Endodermal cell (in vitro differentiated cells): ENCODE results near the gene RARRES2. TPM values are rescaled to one million over a fixed set of nuclear protein-coding genes. Genes with fewer than 3 reads are reported as not detected.

ENCODE experiments used
- DNase-seq: peaks from one replicate; pipeline ENCODE4 v3.0.0-alpha.2; 2017
- H3K27ac ChIP-seq: 2 replicates; pipeline ENCODE4 v1.5.1; 2013; ENCODE audit warnings: mild to moderate bottlenecking, low read depth, low read length, moderate library complexity
- H3K27me3 ChIP-seq: 2 replicates; pipeline ENCODE4 v1.6.1; 2013; ENCODE audit warnings: mild to moderate bottlenecking, low read length, moderate library complexity; ENCODE audit not compliant: insufficient read depth, control insufficient read depth, poor library complexity, severe bottlenecking
- H3K36me3 ChIP-seq: 2 replicates; pipeline ENCODE4 v1.7.0; 2013; ENCODE audit warnings: mild to moderate bottlenecking, low read length, moderate library complexity; ENCODE audit not compliant: control insufficient read depth, insufficient read depth
- H3K4me1 ChIP-seq: one replicate; pipeline ENCODE4 v1.7.0; 2013; ENCODE audit warnings: low read length; ENCODE audit not compliant: control insufficient read depth, insufficient read depth
- H3K4me3 ChIP-seq: 2 replicates; pipeline ENCODE4 v1.5.1; 2013; ENCODE audit warnings: mild to moderate bottlenecking, low read length, moderate library complexity
- H3K9ac ChIP-seq: 2 replicates; pipeline ENCODE4 v1.6.1; 2013; ENCODE audit warnings: mild to moderate bottlenecking, low read length, moderate library complexity; ENCODE audit not compliant: poor library complexity, severe bottlenecking; ENCODE audit errors: extremely low read depth
- H3K9me3 ChIP-seq: 2 replicates; pipeline ENCODE4 v1.6.1; 2013; ENCODE audit warnings: mild to moderate bottlenecking, low read length, moderate library complexity; ENCODE audit not compliant: control insufficient read depth
- H3K27ac Mint-ChIP-seq: 2 replicates; pipeline ENCODE4 v1.8.0; 2020; ENCODE audit warnings: mixed read lengths
- H3K27me3 Mint-ChIP-seq: 2 replicates; pipeline ENCODE4 v1.8.0; 2021; ENCODE audit warnings: mild to moderate bottlenecking, mixed read lengths; ENCODE audit not compliant: insufficient read depth
- H3K36me3 Mint-ChIP-seq: 2 replicates; pipeline ENCODE4 v1.8.0; 2020; ENCODE audit warnings: low read depth, mixed read lengths
- H3K4me1 Mint-ChIP-seq: 2 replicates; pipeline ENCODE4 v1.8.0; 2020; ENCODE audit warnings: mixed read lengths
- H3K4me3 Mint-ChIP-seq: 2 replicates; pipeline ENCODE4 v1.8.0; 2020; ENCODE audit warnings: mild to moderate bottlenecking, moderate library complexity, mixed read lengths
- H3K9me3 Mint-ChIP-seq: 2 replicates; pipeline ENCODE4 v1.8.0; 2020; ENCODE audit warnings: mild to moderate bottlenecking, mixed read lengths
- CTCF ChIP-seq: fragments of 200-600 bp; sonication (generic); conservative IDR thresholded peaks from 2 replicates; pipeline ENCODE4 v1.5.0; 2021; ENCODE audit warnings: antibody characterized with exemption, mild to moderate bottlenecking
- WGBS, 2 experiments: methylation state at CpG; one replicate each; pipeline versions ENCODE4 v1.1.5 to v1.1.7; 2013; ENCODE audit warnings: missing lambda C conversion rate in 2 of 2, mixed read lengths in 1 of 2; ENCODE audit not compliant: insufficient coverage in 1 of 2, insufficient read length in 1 of 2; 5-methylcytosine and 5-hydroxymethylcytosine counted together
- total RNA-seq, 2 donors: library from RNA; stranded (reverse); fragmentation: NEBNext Ultra II Directional in 1 of 2; extraction: Animal tissue kit (Norgen Biotek cat#: 25700) in 1 of 2; gene quantifications; 2 replicates in 1 of 2; 3 replicates in 1 of 2; pipeline ENCODE4 v1.2.1, GENCODE V29; 2021

Gene RARRES2
- total RNA-seq, 2 donors from 2014 or later, result 32.2 to 48.2 TPM

GRCh38 chr7:150374472-150374871, 33.0 kb upstream of the RARRES2 start:
- peak overlapping the region; percentile 72 for H3K27ac Mint-ChIP-seq
- peak overlapping the region; percentile 14 for H3K4me3 Mint-ChIP-seq
- no peaks in the 10 kb centered on the region for H3K27me3 Mint-ChIP-seq
- peak; percentile 77 for DNase-seq
- Histone ChIP-seq H3K27me3 (no peaks in the 10 kb centered on the region), H3K36me3 (peaks cover 37% of the 10 kb centered on the region), H3K9ac (no peak overlapping the region), H3K4me1 (peaks cover 26% of the 10 kb centered on the region), H3K9me3 (no peaks in the 10 kb centered on the region), H3K27ac (no peak overlapping the region), H3K4me3 (peak overlapping the region; percentile 63)
- no peak for TF ChIP-seq CTCF
- H3K9me3 Mint-ChIP-seq, result no peaks in the 10 kb centered on the region
- H3K4me1 Mint-ChIP-seq, result peaks cover 59% of the 10 kb centered on the region
- WGBS, 2 experiments, result 75 to 86% methylated on average over 4 to 5 of the region's 5 CpGs
- H3K36me3 Mint-ChIP-seq, result peaks cover 33% of the 10 kb centered on the region

- Histone ChIP-seq H3K4me1 (peaks cover 26% of the 10 kb centered on the region), H3K4me3 (peak overlapping the region; percentile 63), H3K27ac (no peak overlapping the region), H3K27me3 (no peaks in the 10 kb centered on the region), H3K36me3 (peaks cover 37% of the 10 kb centered on the region), H3K9me3 (no peaks in the 10 kb centered on the region), H3K9ac (no peak overlapping the region)
- Mint-ChIP-seq H3K27ac (peak overlapping the region; percentile 72), H3K9me3 (no peaks in the 10 kb centered on the region), H3K27me3 (no peaks in the 10 kb centered on the region), H3K36me3 (peaks cover 36% of the 10 kb centered on the region), H3K4me3 (peak overlapping the region; percentile 14), H3K4me1 (peaks cover 59% of the 10 kb centered on the region)
- no peak for DNase-seq
- TF ChIP-seq CTCF, result no peak
- WGBS, 2 experiments, result 90 to 100% methylated on average over 1 to 4 of the region's 4 CpGs
These were observed 32.6 kb upstream of the RARRES2 start for GRCh38 chr7:150374026-150374425.

- Histone ChIP-seq H3K36me3 (peaks cover 37% of the 10 kb centered on the region), H3K4me1 (peaks cover 26% of the 10 kb centered on the region), H3K4me3 (no peak overlapping the region), H3K9ac (no peak overlapping the region), H3K27me3 (no peaks in the 10 kb centered on the region), H3K27ac (no peak overlapping the region), H3K9me3 (no peaks in the 10 kb centered on the region)
- peak; percentile 49 for DNase-seq
- Mint-ChIP-seq H3K4me1 (peaks cover 59% of the 10 kb centered on the region), H3K27ac (peak overlapping the region; percentile 72), H3K4me3 (no peak overlapping the region), H3K27me3 (no peaks in the 10 kb centered on the region), H3K9me3 (no peaks in the 10 kb centered on the region), H3K36me3 (peaks cover 36% of the 10 kb centered on the region)
- no peak for TF ChIP-seq CTCF
- WGBS, 2 experiments, result 90 to 92% methylated on average over 15 to 21 of the region's 21 CpGs
These were observed 31.8 kb upstream of the RARRES2 start for GRCh38 chr7:150373049-150373801.
